HUDEP-2 (cell line): ENCODE measurements around the gene CDX1.
"Not testable (repeated sequence)": the region's sequence is repeated elsewhere in the genome, so short reads cannot be mapped to it uniquely, and the experiment has no call there.

Experiments
- DNase-seq, 76 experiments: peaks; one replicate each; lab custom pipeline; 2025; ENCODE audit not compliant: unreplicated experiment in 76 of 76; lab: John Stamatoyannopoulos, UW

The CDX1 gene

DNA sequence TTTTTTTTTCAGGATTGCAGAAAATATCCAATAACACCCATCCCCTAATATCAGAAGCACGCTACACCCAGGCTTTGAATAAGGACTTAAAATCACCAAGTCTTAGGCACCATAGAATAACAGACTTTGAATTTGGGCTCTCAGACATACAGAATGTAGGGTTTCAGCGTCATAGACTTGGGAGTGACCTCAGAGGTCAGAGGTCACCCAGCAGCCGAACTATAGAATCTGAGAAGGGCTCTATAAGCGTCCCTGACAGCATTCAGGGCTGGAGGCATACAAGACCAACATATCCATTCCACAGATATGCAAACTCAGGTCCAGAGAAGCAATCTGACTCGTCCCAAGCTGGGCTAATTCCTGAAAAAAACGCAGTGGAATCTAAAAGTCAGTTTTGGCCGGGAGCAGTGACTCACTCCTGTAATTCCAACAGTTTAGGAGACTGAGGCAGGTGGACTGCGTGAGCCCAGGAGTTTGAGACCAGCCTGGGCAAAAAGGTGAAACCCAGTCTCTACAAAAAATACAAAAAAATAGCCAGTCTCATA, 58.0 kb downstream of the CDX1 start:
- DNase-seq: no peak

DNA sequence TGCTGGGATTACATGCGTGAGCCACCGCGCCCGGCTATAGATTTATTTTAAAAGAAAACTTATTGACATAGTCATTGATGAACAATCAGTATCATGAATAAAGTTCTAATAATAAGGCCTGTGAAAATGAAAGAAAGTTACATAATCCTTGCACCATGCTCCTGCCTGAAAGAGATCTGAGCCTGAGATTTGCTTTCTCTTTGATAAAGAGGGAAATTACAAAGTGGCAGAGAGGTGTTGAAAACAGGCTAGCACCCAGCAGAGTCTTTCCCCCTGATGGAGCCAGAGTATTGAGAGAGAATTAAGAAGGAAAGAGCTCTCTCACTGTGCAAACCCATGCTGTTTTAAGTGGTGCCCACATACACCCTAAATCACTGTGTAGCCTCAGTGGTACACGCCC, 60.5 kb downstream of the CDX1 start:
- DNase-seq: no peak

DNA sequence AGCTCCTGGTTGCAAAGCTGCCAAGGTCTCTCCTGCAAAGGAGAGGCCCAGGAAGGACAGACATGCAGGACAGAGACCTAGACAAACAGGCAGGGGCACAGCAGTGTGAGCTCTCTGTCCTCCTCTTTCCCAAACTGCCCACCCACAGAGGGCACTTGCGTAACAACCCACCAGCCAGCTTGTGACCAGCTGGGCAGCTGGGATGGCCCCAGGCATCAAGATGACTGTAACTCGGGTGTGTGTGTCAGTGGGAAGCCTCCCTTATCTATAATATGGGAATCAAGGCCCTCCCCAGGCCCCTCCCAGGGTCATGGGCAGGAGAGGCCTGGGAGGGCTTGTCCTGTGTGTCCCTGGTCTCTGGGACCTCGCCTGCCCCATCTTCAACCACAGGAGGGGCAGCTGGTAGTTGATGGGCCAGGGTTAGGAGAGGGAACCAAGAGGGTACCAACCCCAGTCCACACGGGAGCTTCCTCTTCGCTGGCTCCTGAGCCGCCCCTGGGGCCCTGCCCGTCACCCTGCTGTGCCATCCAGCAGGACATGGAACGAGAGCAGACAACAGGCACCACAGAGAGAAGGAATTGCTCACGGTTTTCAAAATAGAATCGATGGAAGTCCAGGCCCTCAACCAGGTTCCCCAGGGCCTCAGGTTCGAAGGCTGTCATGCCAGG, 61.2 kb downstream of the CDX1 start:
- DNase-seq: no peak

DNA sequence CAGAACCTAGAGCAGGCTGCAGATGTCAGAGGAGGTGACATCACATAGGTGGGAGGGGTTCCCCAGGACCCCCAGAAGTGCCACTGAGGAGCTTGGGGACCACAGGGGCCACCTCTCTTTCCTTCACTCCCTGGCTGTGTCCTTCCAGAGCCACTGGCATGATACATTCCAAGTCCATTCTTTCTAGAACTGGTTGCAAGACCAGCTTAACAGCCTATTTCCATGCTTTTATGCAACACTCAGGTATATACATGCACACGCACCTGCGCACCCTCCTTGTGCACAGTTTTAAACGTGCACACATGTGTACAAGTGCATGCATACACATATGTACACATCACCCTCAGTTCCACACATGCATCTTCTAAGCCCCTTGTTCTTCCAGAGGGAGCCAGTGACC, 63.0 kb downstream of the CDX1 start:
- no peak for DNase-seq

DNA sequence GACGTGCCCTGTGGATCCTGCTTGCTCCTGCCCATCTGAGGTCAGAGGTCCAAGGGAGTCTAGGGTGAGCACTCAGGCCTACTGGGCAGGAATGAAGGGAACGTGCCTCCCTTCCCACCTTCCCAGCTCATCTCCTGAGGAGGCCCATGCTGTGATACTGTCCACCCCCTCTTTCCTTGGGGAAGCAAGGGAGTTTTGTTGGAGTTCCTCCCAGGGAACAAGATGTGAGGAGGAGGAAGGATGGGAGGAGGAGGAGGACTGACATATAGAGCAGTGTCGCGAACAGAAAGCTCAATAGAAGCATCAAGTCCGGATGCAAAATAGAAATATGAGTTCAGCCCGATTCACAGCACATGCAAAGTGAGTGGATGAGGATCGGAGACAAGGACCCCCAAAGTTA, 64.3 kb downstream of the CDX1 start:
- DNase-seq: no peak

DNA sequence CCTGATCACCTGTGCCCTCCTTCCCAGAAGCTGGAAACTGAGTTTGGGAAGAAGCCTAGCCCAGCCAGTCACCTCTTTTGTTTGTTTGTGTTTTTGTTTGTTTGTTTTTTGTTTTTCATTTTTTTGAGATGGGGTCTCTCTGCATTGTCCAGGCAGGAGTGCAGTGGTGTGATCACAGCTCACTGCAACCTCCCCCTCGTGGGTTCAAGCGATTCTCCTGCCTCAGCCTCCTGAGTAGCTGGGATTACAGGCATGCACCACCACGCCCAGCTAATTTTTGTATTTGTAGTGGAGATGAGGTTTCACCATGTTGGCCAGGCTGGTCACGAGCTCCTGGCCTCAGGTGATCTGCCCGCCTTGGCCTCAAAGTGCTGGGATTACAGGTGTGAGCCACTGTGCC, 67.1 kb downstream of the CDX1 start:
- DNase-seq: not testable (repeated sequence)
